Measurements from ENCODE around the gene OR6B1.

- TF ChIP-seq POLR2A (IDR thresholded peaks at IDR 0.05): no peak
- TF ChIP-seq, protein P1, sequence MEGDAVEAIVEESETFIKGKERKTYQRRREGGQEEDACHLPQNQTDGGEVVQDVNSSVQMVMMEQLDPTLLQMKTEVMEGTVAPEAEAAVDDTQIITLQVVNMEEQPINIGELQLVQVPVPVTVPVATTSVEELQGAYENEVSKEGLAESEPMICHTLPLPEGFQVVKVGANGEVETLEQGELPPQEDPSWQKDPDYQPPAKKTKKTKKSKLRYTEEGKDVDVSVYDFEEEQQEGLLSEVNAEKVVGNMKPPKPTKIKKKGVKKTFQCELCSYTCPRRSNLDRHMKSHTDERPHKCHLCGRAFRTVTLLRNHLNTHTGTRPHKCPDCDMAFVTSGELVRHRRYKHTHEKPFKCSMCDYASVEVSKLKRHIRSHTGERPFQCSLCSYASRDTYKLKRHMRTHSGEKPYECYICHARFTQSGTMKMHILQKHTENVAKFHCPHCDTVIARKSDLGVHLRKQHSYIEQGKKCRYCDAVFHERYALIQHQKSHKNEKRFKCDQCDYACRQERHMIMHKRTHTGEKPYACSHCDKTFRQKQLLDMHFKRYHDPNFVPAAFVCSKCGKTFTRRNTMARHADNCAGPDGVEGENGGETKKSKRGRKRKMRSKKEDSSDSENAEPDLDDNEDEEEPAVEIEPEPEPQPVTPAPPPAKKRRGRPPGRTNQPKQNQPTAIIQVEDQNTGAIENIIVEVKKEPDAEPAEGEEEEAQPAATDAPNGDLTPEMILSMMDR (IDR thresholded peaks at IDR 0.05): no peak
These were observed 20.8 kb upstream of the OR6B1 start for GRCh38 chr7:143979359-143979758.

All from esophagus squamous epithelium (tissue), 4 donors.